Mesenchymal stem cell (in vitro differentiated cells and primary cell): ENCODE measurements around the gene OR3A1.

Source experiments
- DNase-seq: peaks from one replicate; pipeline ENCODE4 v3.0.0-alpha.2; 2013
- H2AFZ ChIP-seq: one replicate; pipeline ENCODE4 v1.6.1; 2013; ENCODE audit warnings: low read depth, mild to moderate bottlenecking, control low read depth, inconsistent platforms, low read length, moderate library complexity
- H2AK5ac ChIP-seq: 2 replicates; pipeline ENCODE4 v1.6.1; 2013; ENCODE audit warnings: low read length, moderate library complexity, mild to moderate bottlenecking, inconsistent platforms; ENCODE audit not compliant: severe bottlenecking
- H2BK120ac ChIP-seq: one replicate; pipeline ENCODE4 v1.6.1; 2013; ENCODE audit warnings: low read depth, mild to moderate bottlenecking, inconsistent platforms, low read length, moderate library complexity
- H2BK12ac ChIP-seq, 2 experiments: one replicate each; pipeline ENCODE4 v1.6.1; 2013; ENCODE audit warnings: inconsistent platforms in 2 of 2, low read length in 2 of 2, mild to moderate bottlenecking in 2 of 2, moderate library complexity in 2 of 2, control low read depth in 1 of 2
- H2BK15ac ChIP-seq: one replicate; pipeline ENCODE4 v1.6.1; 2013; ENCODE audit warnings: mild to moderate bottlenecking, low read depth, inconsistent platforms; ENCODE audit not compliant: poor library complexity, severe bottlenecking
- H2BK5ac ChIP-seq: 2 replicates; pipeline ENCODE4 v1.6.1; 2013; ENCODE audit warnings: low read depth, mild to moderate bottlenecking, low read length, control low read depth, inconsistent platforms; ENCODE audit not compliant: poor library complexity, severe bottlenecking
- H3K14ac ChIP-seq, 2 experiments: one replicate each; pipeline ENCODE4 v1.6.1; 2013; ENCODE audit warnings: inconsistent platforms in 2 of 2, low read length in 2 of 2, control low read depth in 1 of 2, mild to moderate bottlenecking in 1 of 2, moderate library complexity in 1 of 2
- H3K18ac ChIP-seq, 2 experiments: one replicate each; pipeline ENCODE4 v1.6.1; 2013; ENCODE audit warnings: inconsistent platforms in 2 of 2, low read length in 2 of 2, control low read depth in 1 of 2, low read depth in 1 of 2, mild to moderate bottlenecking in 1 of 2
- H3K23ac ChIP-seq, 2 experiments: one replicate each; pipeline ENCODE4 v1.6.1; 2013; ENCODE audit warnings: inconsistent platforms in 2 of 2, low read length in 2 of 2, mild to moderate bottlenecking in 2 of 2, moderate library complexity in 2 of 2, control low read depth in 1 of 2
- H3K27ac ChIP-seq: 2 replicates; pipeline ENCODE4 v1.5.1; 2013; ENCODE audit warnings: mild to moderate bottlenecking, moderate library complexity, low read length, control low read depth, inconsistent platforms; ENCODE audit not compliant: poor library complexity, severe bottlenecking
- H3K27me3 ChIP-seq, 2 experiments: 2 replicates each; pipeline versions ENCODE4 v1.6.1 to v1.7.0; 2013; ENCODE audit warnings: low read length in 2 of 2, mild to moderate bottlenecking in 2 of 2, moderate library complexity in 2 of 2, control low read depth in 1 of 2, inconsistent platforms in 1 of 2; ENCODE audit not compliant: control insufficient read depth in 1 of 2, insufficient read depth in 1 of 2
- H3K36me3 ChIP-seq, 2 experiments: 2 replicates each; pipeline versions ENCODE4 v1.6.1 to v1.7.0; 2013; ENCODE audit warnings: low read length in 2 of 2, control low read depth in 1 of 2, inconsistent platforms in 1 of 2, low read depth in 1 of 2, mild to moderate bottlenecking in 1 of 2; ENCODE audit not compliant: insufficient read depth in 2 of 2, control insufficient read depth in 1 of 2
- H3K4ac ChIP-seq, 2 experiments: one replicate each; pipeline ENCODE4 v1.6.1; 2013; ENCODE audit warnings: inconsistent platforms in 2 of 2, low read length in 2 of 2, mild to moderate bottlenecking in 2 of 2, moderate library complexity in 2 of 2, control low read depth in 1 of 2, low read depth in 1 of 2
- H3K4me1 ChIP-seq: 2 replicates; pipeline ENCODE4 v1.6.1; 2013; ENCODE audit warnings: low read depth, low read length, control low read depth; ENCODE audit not compliant: control insufficient read depth, insufficient read depth
- H3K4me2 ChIP-seq: 2 replicates; pipeline ENCODE4 v1.6.1; 2013; ENCODE audit warnings: low read length, mild to moderate bottlenecking, inconsistent platforms; ENCODE audit not compliant: poor library complexity, severe bottlenecking
- H3K4me3 ChIP-seq, 2 experiments: 2 replicates each; pipeline versions ENCODE4 v1.5.1 to v1.7.0; 2013; ENCODE audit warnings: low read length in 2 of 2, mild to moderate bottlenecking in 2 of 2, control low read depth in 1 of 2, low read depth in 1 of 2; ENCODE audit not compliant: insufficient read depth in 1 of 2
- H3K79me1 ChIP-seq: replicated peaks from 2 replicates; pipeline ENCODE4 v1.6.1; 2013; ENCODE audit warnings: mild to moderate bottlenecking, control low read depth, low read length, inconsistent platforms; ENCODE audit not compliant: poor library complexity, severe bottlenecking
- H3K9ac ChIP-seq: 2 replicates; pipeline ENCODE4 v1.7.0; 2013; ENCODE audit warnings: mild to moderate bottlenecking, low read length, moderate library complexity
- H3K9me3 ChIP-seq: 2 replicates; pipeline ENCODE4 v1.7.0; 2013; ENCODE audit warnings: mild to moderate bottlenecking, low read length; ENCODE audit not compliant: control insufficient read depth
- H4K8ac ChIP-seq: one replicate; pipeline ENCODE4 v1.6.1; 2013; ENCODE audit warnings: inconsistent platforms, mild to moderate bottlenecking, low read length, moderate library complexity
- H4K91ac ChIP-seq: one replicate; pipeline ENCODE4 v1.6.1; 2013; ENCODE audit warnings: mild to moderate bottlenecking, low read length, inconsistent platforms
- WGBS: methylation state at CpG from one replicate; pipeline ENCODE4 v1.1.7; 2013; ENCODE audit warnings: mixed read lengths; 5-methylcytosine and 5-hydroxymethylcytosine counted together

Gene OR3A1

GRCh38 chr17:3282901-3283300, 15.3 kb downstream of the OR3A1 start:
- H2BK15ac ChIP-seq: no peak overlapping the region
- no peak overlapping the region for H2AFZ ChIP-seq
- no peak overlapping the region for H2AK5ac ChIP-seq
- no peak overlapping the region for H2BK5ac ChIP-seq
- no peak overlapping the region for H3K14ac ChIP-seq
- H3K4me3 ChIP-seq: no peak overlapping the region
- H3K9me3 ChIP-seq: peaks cover 5% of the 10 kb centered on the region
- no peak overlapping the region for H3K4me2 ChIP-seq
- H3K27me3 ChIP-seq: no peaks in the 10 kb centered on the region
- no peak overlapping the region for H3K23ac ChIP-seq
- no peak overlapping the region for H2BK120ac ChIP-seq
- H4K8ac ChIP-seq: no peak overlapping the region
- WGBS: 40% methylated on average over 1 of the region's 1 CpG
- no peaks in the 10 kb centered on the region for H3K79me1 ChIP-seq
- no peak overlapping the region for H3K18ac ChIP-seq
- H3K4me1 ChIP-seq: no peaks in the 10 kb centered on the region
- H3K9ac ChIP-seq: no peak overlapping the region
- no peaks in the 10 kb centered on the region for H3K36me3 ChIP-seq
- no peak for DNase-seq
- H4K91ac ChIP-seq: no peak overlapping the region
- H2BK12ac ChIP-seq: no peak overlapping the region
- H3K4ac ChIP-seq: no peak overlapping the region
- H3K27ac ChIP-seq: no peak overlapping the region

GRCh38 chr17:3276126-3276525, 22.0 kb downstream of the OR3A1 start:
- Histone ChIP-seq H3K9me3 (peaks cover 11% of the 10 kb centered on the region), H2BK5ac (no peak overlapping the region)
- WGBS: 84% methylated on average over 3 of the region's 4 CpGs

GRCh38 chr17:3271072-3271848, 26.9 kb downstream of the OR3A1 start:
- Histone ChIP-seq H2AK5ac (no peak overlapping the region), H2BK15ac (no peak overlapping the region), H3K4me3 (no peak overlapping the region), H3K4me1 (no peaks in the 10 kb centered on the region), H2BK5ac (no peak overlapping the region), H3K9ac (no peak overlapping the region), H3K27ac (no peak overlapping the region), H3K79me1 (no peaks in the 10 kb centered on the region), H3K9me3 (peaks cover 8% of the 10 kb centered on the region), H3K23ac (no peak overlapping the region), H4K8ac (no peak overlapping the region), H2AFZ (no peak overlapping the region), H3K4me2 (no peak overlapping the region), H3K4ac (no peak overlapping the region), H3K27me3 (no peaks in the 10 kb centered on the region), H3K18ac (no peak overlapping the region), H2BK120ac (no peak overlapping the region), H4K91ac (no peak overlapping the region), H3K36me3 (no peaks in the 10 kb centered on the region), H2BK12ac (no peak overlapping the region), H3K14ac (no peak overlapping the region)
- no peak for DNase-seq
- WGBS: 49% methylated on average over 4 of the region's 5 CpGs

More at GRCh38 chr17:3276126-3276525, 22.0 kb downstream of the OR3A1 start:
- no peak overlapping the region for H3K14ac ChIP-seq
- no peak overlapping the region for H4K8ac ChIP-seq
- no peak overlapping the region for H3K4me2 ChIP-seq
- no peak overlapping the region for H4K91ac ChIP-seq
- H2AFZ ChIP-seq: no peak overlapping the region
- no peak overlapping the region for H2BK120ac ChIP-seq
- H3K4me1 ChIP-seq: no peaks in the 10 kb centered on the region
- no peak overlapping the region for H2BK12ac ChIP-seq
- no peak overlapping the region for H3K4ac ChIP-seq
- H3K18ac ChIP-seq: no peak overlapping the region
- H2AK5ac ChIP-seq: no peak overlapping the region
- H3K27ac ChIP-seq: no peak overlapping the region
- no peaks in the 10 kb centered on the region for H3K36me3 ChIP-seq
- DNase-seq: no peak
- H3K23ac ChIP-seq: no peak overlapping the region
- no peak overlapping the region for H3K4me3 ChIP-seq
- no peaks in the 10 kb centered on the region for H3K79me1 ChIP-seq
- H3K9ac ChIP-seq: no peak overlapping the region
- H2BK15ac ChIP-seq: no peak overlapping the region
- no peaks in the 10 kb centered on the region for H3K27me3 ChIP-seq

GRCh38 chr17:3260600-3260999, 37.6 kb downstream of the OR3A1 start:
- Histone ChIP-seq H3K27ac (no peak overlapping the region), H3K79me1 (no peaks in the 10 kb centered on the region), H3K4me1 (no peaks in the 10 kb centered on the region), H3K27me3 (no peaks in the 10 kb centered on the region), H2AFZ (no peak overlapping the region), H2BK15ac (no peak overlapping the region), H3K4me3 (no peak overlapping the region), H2BK5ac (no peak overlapping the region), H3K14ac (no peak overlapping the region), H2AK5ac (no peak overlapping the region), H3K23ac (no peak overlapping the region), H4K8ac (no peak overlapping the region), H4K91ac (no peak overlapping the region), H3K9ac (no peak overlapping the region), H3K18ac (no peak overlapping the region), H3K9me3 (no peaks in the 10 kb centered on the region), H3K36me3 (no peaks in the 10 kb centered on the region), H3K4ac (no peak overlapping the region), H2BK120ac (no peak overlapping the region), H3K4me2 (no peak overlapping the region), H2BK12ac (no peak overlapping the region)
- WGBS: 78% methylated on average over 13 of the region's 13 CpGs
- DNase-seq: no peak
